HG03025 (cell line): ENCODE data around the gene IQSEC2.

Experiments used
- ATAC-seq: cut with Tn5 transposase; IDR thresholded peaks from one replicate; pipeline ENCODE4 v1.9.1; 2021; ENCODE audit warnings: mild to moderate bottlenecking, moderate library complexity; ENCODE audit not compliant: unreplicated experiment, low FRiP score

Gene IQSEC2

GRCh38 chrX:53281321-53281822, at the start of gene IQSEC2:
Gene IQSEC2 (minus strand): TSS chrX:53281584.
- no peak for ATAC-seq

- no peak for ATAC-seq
Measured at GRCh38 chrX:53330331-53330730, 48.9 kb upstream of the IQSEC2 start.

GRCh38 chrX:53324803-53325202, 43.4 kb upstream of the IQSEC2 start:
- ATAC-seq: no peak

GRCh38 chrX:53324085-53324484, 42.7 kb upstream of the IQSEC2 start:
- ATAC-seq: no peak

- no peak for ATAC-seq
Measured at GRCh38 chrX:53323196-53323595, 41.8 kb upstream of the IQSEC2 start.

- ATAC-seq: no peak
Measured at GRCh38 chrX:53321943-53322497, 40.6 kb upstream of the IQSEC2 start.

- ATAC-seq: no peak
Measured at GRCh38 chrX:53321230-53321942, 40.0 kb upstream of the IQSEC2 start.

GRCh38 chrX:53320543-53321229, 39.3 kb upstream of the IQSEC2 start:
- no peak for ATAC-seq

GRCh38 chrX:53319614-53320542, 38.5 kb upstream of the IQSEC2 start:
- no peak for ATAC-seq

GRCh38 chrX:53318766-53319353, 37.5 kb upstream of the IQSEC2 start:
- no peak for ATAC-seq

- ATAC-seq: peak; percentile 49
Measured at GRCh38 chrX:53317365-53318069, 36.1 kb upstream of the IQSEC2 start.

- ATAC-seq: no peak
Measured at GRCh38 chrX:53316860-53317237, 35.5 kb upstream of the IQSEC2 start.

- ATAC-seq: no peak
Measured at GRCh38 chrX:53316111-53316859, 34.9 kb upstream of the IQSEC2 start.

- ATAC-seq: no peak
Measured at GRCh38 chrX:53313728-53314105, 32.3 kb upstream of the IQSEC2 start.

GRCh38 chrX:53312946-53313727, 31.8 kb upstream of the IQSEC2 start:
- no peak for ATAC-seq

- no peak for ATAC-seq
Measured at GRCh38 chrX:53309837-53310236, 28.5 kb upstream of the IQSEC2 start.

GRCh38 chrX:53308836-53309235, 27.5 kb upstream of the IQSEC2 start:
- no peak for ATAC-seq
